HEK293T (cell line): ENCODE measurements around the gene FBXO17.

ENCODE experiments used
- ELF4 ChIP-seq: fragments of 450-650 bp; IDR thresholded peaks from 2 replicates; pipeline ENCODE4 v1.6.1; 2017; ENCODE audit warnings: antibody characterized with exemption
- FOXK2 ChIP-seq: fragments of 450-650 bp; IDR thresholded peaks from 2 replicates; pipeline ENCODE4 v1.6.1; 2016; ENCODE audit warnings: mild to moderate bottlenecking
- FOXM1 ChIP-seq: fragments of 450-650 bp; IDR thresholded peaks from 2 replicates; pipeline ENCODE4 v1.6.1; 2017; ENCODE audit warnings: mild to moderate bottlenecking, borderline replicate concordance
- LEF1 ChIP-seq: fragments of 450-650 bp; IDR thresholded peaks from 2 replicates; pipeline ENCODE4 v1.6.1; 2017; ENCODE audit warnings: mild to moderate bottlenecking, borderline replicate concordance
- PKNOX1 ChIP-seq: fragments of 450-650 bp; IDR thresholded peaks from 2 replicates; pipeline ENCODE4 v1.6.1; 2016
- SUZ12 ChIP-seq: fragments of 450-650 bp; IDR thresholded peaks from 2 replicates; pipeline ENCODE4 v1.6.1; 2016; ENCODE audit warnings: mild to moderate bottlenecking

- TF ChIP-seq FOXK2 (no peak), SUZ12 (no peak), FOXM1 (no peak), ELF4 (no peak), PKNOX1 (no peak; the same call in 1 of the 2 replicates), LEF1 (no peak)
These were observed 13.6 kb upstream of the FBXO17 start for GRCh38 chr19:38989066-38989605.
